Neuronal stem cell (in vitro differentiated cells): ENCODE results near the gene GMDS.

Source experiments
- DNase-seq: peaks from one replicate; pipeline ENCODE4 v3.0.0-alpha.2; 2013; ENCODE audit warnings: low spot score
- H2AFZ ChIP-seq: one replicate; pipeline ENCODE4 v1.6.1; 2013; ENCODE audit warnings: mild to moderate bottlenecking, low read length, inconsistent platforms
- H2AK5ac ChIP-seq: 2 replicates; pipeline ENCODE4 v1.6.1; 2013; ENCODE audit warnings: low read depth, mild to moderate bottlenecking, inconsistent platforms, low read length, moderate library complexity, mixed read lengths
- H2BK120ac ChIP-seq: 2 replicates; pipeline ENCODE4 v1.6.1; 2013; ENCODE audit warnings: low read depth, mild to moderate bottlenecking, inconsistent platforms, low read length, moderate library complexity, mixed read lengths
- H2BK12ac ChIP-seq: one replicate; pipeline ENCODE4 v1.6.1; 2013; ENCODE audit warnings: low read length, inconsistent platforms
- H2BK15ac ChIP-seq: 2 replicates; pipeline ENCODE4 v1.6.1; 2013; ENCODE audit warnings: mild to moderate bottlenecking, low read length, inconsistent platforms, mixed read lengths
- H2BK5ac ChIP-seq: one replicate; pipeline ENCODE4 v1.6.1; 2013; ENCODE audit warnings: inconsistent platforms, mild to moderate bottlenecking, low read length, moderate library complexity
- H3K14ac ChIP-seq: one replicate; pipeline ENCODE4 v1.6.1; 2013; ENCODE audit warnings: low read length, inconsistent platforms
- H3K18ac ChIP-seq: 2 replicates; pipeline ENCODE4 v1.6.1; 2013; ENCODE audit warnings: low read length, inconsistent platforms
- H3K23ac ChIP-seq: 2 replicates; pipeline ENCODE4 v1.6.1; 2013; ENCODE audit warnings: low read depth, mild to moderate bottlenecking, mixed read lengths, low read length, inconsistent platforms; ENCODE audit not compliant: poor library complexity
- H3K27ac ChIP-seq: replicated peaks from 3 replicates; pipeline ENCODE4 v1.5.1; 2013; ENCODE audit warnings: low read length, inconsistent platforms
- H3K27me3 ChIP-seq, 3 experiments: 2 replicates each; pipeline ENCODE4 v1.6.1; 2013; ENCODE audit warnings: low read length in 3 of 3, mild to moderate bottlenecking in 2 of 3, inconsistent platforms in 1 of 3, low read depth in 1 of 3, mixed read lengths in 1 of 3, moderate library complexity in 1 of 3; ENCODE audit not compliant: control insufficient read depth in 3 of 3, insufficient read depth in 3 of 3
- H3K36me3 ChIP-seq, 2 donors: replicated peaks in 1 of 2; 2 replicates each; pipeline ENCODE4 v1.6.1; 2013; ENCODE audit warnings: low read length in 2 of 2; ENCODE audit not compliant: control insufficient read depth in 2 of 2, insufficient read depth in 2 of 2
- H3K4ac ChIP-seq: 2 replicates; pipeline ENCODE4 v1.6.1; 2013; ENCODE audit warnings: inconsistent platforms, mild to moderate bottlenecking, low read length, moderate library complexity
- H3K4me1 ChIP-seq, 2 donors: 1 replicate in 1 of 2; 2 replicates in 1 of 2; pipeline ENCODE4 v1.6.1; 2013; ENCODE audit warnings: low read length in 2 of 2, low read depth in 1 of 2; ENCODE audit not compliant: control insufficient read depth in 2 of 2, insufficient read depth in 1 of 2
- H3K4me2 ChIP-seq: one replicate; pipeline ENCODE4 v1.6.1; 2013; ENCODE audit warnings: mild to moderate bottlenecking, low read length, inconsistent platforms; ENCODE audit not compliant: insufficient read depth, poor library complexity, severe bottlenecking
- H3K4me3 ChIP-seq, 2 donors: 2 replicates each; pipeline ENCODE4 v1.5.1; 2013; ENCODE audit warnings: low read length in 2 of 2, mild to moderate bottlenecking in 2 of 2, inconsistent platforms in 1 of 2, moderate library complexity in 1 of 2
- H3K79me1 ChIP-seq: one replicate; pipeline ENCODE4 v1.6.1; 2013; ENCODE audit warnings: low read depth, mild to moderate bottlenecking, inconsistent platforms, low read length, moderate library complexity
- H3K9ac ChIP-seq: one replicate; pipeline ENCODE4 v1.6.1; 2013; ENCODE audit warnings: mild to moderate bottlenecking, low read depth, low read length, inconsistent platforms; ENCODE audit not compliant: poor library complexity
- H3K9me3 ChIP-seq, 2 donors: replicated peaks in 1 of 2; 2 replicates each; pipeline versions ENCODE3 to v1.6.1; 2013; ENCODE audit warnings: low read length in 2 of 2, mild to moderate bottlenecking in 2 of 2, inconsistent platforms in 1 of 2, low read depth in 1 of 2, mixed read lengths in 1 of 2, moderate library complexity in 1 of 2; ENCODE audit not compliant: control insufficient read depth in 2 of 2, insufficient read depth in 1 of 2
- H4K8ac ChIP-seq: one replicate; pipeline ENCODE4 v1.6.1; 2013; ENCODE audit warnings: low read depth, mild to moderate bottlenecking, inconsistent platforms, low read length, moderate library complexity
- H4K91ac ChIP-seq: one replicate; pipeline ENCODE4 v1.6.1; 2013; ENCODE audit warnings: low read length, low read depth, mild to moderate bottlenecking, inconsistent platforms; ENCODE audit not compliant: poor library complexity
- WGBS, 2 donors: extraction: QIAGEN DNeasy Blood & Tissue Kit; methylation state at CpG; one replicate each; pipeline ENCODE4 v1.1.7; 2013; ENCODE audit warnings: missing lambda C conversion rate in 2 of 2, mixed read lengths in 1 of 2; ENCODE audit not compliant: insufficient read length in 2 of 2, insufficient replicate concordance in 1 of 2; ENCODE audit errors: extremely low coverage in 2 of 2; 5-methylcytosine and 5-hydroxymethylcytosine counted together

Gene GMDS

DNA sequence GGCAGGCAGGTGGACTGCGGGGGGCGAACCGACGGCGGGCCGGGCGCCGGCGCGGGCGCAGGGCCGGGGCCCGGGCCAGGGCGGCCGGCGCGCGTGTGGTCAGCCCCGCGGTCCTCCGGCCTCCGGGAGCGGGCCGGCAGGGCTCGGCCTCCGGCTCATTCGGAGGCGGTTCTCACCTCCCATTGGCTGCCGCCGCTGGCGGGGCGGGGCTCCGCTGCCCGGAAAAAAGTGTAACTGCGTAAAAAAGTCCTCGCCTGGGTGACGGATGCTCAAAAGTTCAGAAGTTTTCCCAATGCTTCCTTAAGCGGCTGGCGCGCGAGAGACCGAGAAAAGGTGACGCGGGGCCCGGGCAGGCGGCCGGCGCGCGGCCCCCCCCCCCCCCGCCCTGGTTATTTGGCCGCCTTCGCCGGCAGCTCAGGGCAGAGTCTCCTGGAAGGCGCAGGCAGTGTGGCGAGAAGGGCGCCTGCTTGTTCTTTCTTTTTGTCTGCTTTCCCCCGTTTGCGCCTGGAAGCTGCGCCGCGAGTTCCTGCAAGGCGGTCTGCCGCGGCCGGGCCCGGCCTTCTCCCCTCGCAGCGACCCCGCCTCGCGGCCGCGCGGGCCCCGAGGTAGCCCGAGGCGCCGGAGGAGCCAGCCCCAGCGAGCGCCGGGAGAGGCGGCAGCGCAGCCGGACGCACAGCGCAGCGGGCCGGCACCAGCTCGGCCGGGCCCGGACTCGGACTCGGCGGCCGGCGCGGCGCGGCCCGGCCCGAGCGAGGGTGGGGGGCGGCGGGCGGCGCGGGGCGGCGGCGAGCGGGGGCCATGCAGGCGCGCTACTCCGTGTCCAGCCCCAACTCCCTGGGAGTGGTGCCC is 635.5 kb downstream of the GMDS start, which contains the start of gene FOXC1:
Gene FOXC1 (plus strand): TSS at position 268 of the 849 bp plus-strand sequence. CDS start 531 bp downstream, at position 799.
- Histone ChIP-seq H2AK5ac (peak within 1 kb of the TSS; percentile 84), H2AFZ (peak within 1 kb of the TSS; percentile 99), H3K4me3 (peak within 1 kb of the TSS; percentile 64 to 81), H3K9ac (peak within 1 kb of the TSS; percentile 70), H3K4ac (no peak within 1 kb of the TSS), H3K79me1 (peaks cover 5% of the 10 kb centered on the region), H3K4me2 (peak within 1 kb of the TSS; percentile 96), H3K9me3 (no peaks in the 10 kb centered on the region), H2BK120ac (no peak within 1 kb of the TSS), H3K14ac (peak within 1 kb of the TSS; percentile 21), H4K8ac (no peak within 1 kb of the TSS), H3K23ac (peak within 1 kb of the TSS; percentile 89), H4K91ac (no peak within 1 kb of the TSS), H3K36me3 (no peaks in the 10 kb centered on the region), H2BK5ac (no peak within 1 kb of the TSS), H3K4me1 (peaks cover 24 to 26% of the 10 kb centered on the region in 2 donors), H2BK15ac (peak within 1 kb of the TSS; percentile 81), H3K18ac (peak within 1 kb of the TSS; percentile 90), H2BK12ac (no peak within 1 kb of the TSS), H3K27me3 (peaks cover 62 to 87% (median 76%) of the 10 kb centered on the region in 3 experiments), H3K27ac (no peak within 1 kb of the TSS)
- no CpG with 5 or more reads among the region's 115 CpGs for WGBS, 2 donors
- DNase-seq = peak; percentile 80

DNA sequence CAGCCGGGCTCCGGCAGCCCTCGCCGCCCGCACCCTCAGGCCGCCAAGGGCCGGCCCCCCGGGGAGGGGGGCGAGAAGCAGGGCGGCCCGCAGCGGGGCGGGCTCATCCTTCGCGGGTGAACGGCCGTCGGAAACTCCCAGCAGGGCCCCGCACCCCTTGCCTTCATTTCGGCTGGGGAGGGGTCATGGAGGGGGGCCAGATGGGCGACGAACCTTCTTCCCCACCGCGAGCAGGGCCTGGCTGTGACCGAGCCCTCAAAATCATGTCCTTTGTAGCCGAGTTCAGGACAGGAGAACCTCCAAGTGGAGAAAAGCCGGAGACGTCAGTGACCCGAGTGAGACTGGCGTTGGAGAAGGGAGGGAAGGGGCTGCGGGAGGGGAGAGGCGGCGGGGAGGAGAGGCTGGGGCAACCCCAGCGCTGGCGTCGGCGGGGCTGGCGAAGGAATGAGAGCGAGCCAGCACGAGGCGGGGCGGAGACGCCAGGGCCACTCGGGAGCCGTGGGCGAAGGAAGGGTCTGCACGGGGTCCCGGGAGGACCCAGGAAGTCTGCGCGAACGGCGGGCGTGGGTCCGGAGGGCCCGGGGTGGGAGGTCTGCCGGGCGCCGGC is 636.3 kb downstream of the GMDS start:
- H3K4me3 ChIP-seq = peak overlapping the region; percentile 64 to 76
- H2AK5ac ChIP-seq = peak overlapping the region; percentile 84
- peaks cover 63 to 85% (median 75%) of the 10 kb centered on the region in 3 experiments for H3K27me3 ChIP-seq
- no peak overlapping the region for H3K14ac ChIP-seq
- no peak overlapping the region for H2BK5ac ChIP-seq
- DNase-seq = no peak
- H3K4ac ChIP-seq = no peak overlapping the region
- H2BK15ac ChIP-seq = no peak overlapping the region
- WGBS, 2 donors = no CpG with 5 or more reads among the region's 58 CpGs
- peak overlapping the region; percentile 96 for H3K4me2 ChIP-seq
- H3K9me3 ChIP-seq = no peaks in the 10 kb centered on the region
- peak overlapping the region; percentile 89 for H3K18ac ChIP-seq
- H3K27ac ChIP-seq = no peak overlapping the region
- H3K79me1 ChIP-seq = peaks cover 3% of the 10 kb centered on the region
- no peak overlapping the region for H4K8ac ChIP-seq
- H3K23ac ChIP-seq = peak overlapping the region; percentile 73
- no peaks in the 10 kb centered on the region for H3K36me3 ChIP-seq
- no peak overlapping the region for H2BK12ac ChIP-seq
- H3K9ac ChIP-seq = peak overlapping the region; percentile 44
- H2BK120ac ChIP-seq = no peak overlapping the region
- peak overlapping the region; percentile 99 for H2AFZ ChIP-seq
- H3K4me1 ChIP-seq = peaks cover 24 to 26% of the 10 kb centered on the region in 2 donors
- no peak overlapping the region for H4K91ac ChIP-seq

DNA sequence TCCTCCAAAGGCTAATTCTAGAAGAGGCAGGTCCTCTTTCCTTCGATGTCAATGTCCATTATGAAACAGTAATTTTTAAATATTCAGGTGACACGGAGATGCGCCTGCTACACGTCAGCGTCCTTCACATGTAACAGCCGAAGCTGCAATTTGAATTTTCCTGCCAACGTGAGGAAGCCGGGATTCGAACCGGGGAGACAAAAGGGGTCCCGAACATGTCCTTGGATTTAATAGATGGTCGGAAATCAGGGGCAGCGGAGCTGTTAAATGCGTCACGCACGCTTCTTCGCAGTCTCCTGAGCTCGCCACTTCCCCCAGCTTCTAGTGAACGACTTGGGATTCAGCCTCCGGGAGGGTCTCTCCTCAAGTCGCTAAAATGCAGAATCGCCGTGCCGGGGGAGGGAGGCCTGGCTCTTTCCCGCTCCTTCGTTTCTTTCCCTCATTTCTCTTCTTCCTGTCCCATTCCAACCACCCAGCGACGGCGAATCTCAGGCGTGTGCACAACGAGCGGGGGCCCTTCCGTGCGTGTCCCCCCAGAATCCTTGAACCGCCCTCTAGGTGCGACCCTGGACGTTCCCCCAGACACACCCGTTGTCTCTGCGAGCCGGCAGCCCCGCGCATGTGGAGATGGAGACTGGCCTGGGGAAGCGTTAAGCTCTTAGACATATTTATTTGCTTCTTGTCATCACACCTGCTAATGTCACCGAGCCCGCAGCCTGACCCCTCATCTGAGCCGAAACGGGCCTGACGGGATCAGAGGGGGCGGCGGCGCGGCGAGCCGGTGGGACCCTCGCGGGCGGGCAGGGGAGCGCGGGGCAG is 637.0 kb downstream of the GMDS start:
- Histone ChIP-seq H4K8ac (no peak overlapping the region), H2BK12ac (no peak overlapping the region), H3K36me3 (no peaks in the 10 kb centered on the region), H4K91ac (peak overlapping the region; percentile 85), H3K23ac (peak overlapping the region; percentile 73), H3K14ac (peak overlapping the region; percentile 8), H2BK15ac (peak overlapping the region; percentile 81), H3K4me2 (peak overlapping the region; percentile 96), H3K27ac (no peak overlapping the region), H2AFZ (peak overlapping the region; percentile 99), H3K9ac (no peak overlapping the region), H3K9me3 (no peaks in the 10 kb centered on the region), H3K27me3 (peaks cover 60 to 80% (median 76%) of the 10 kb centered on the region in 3 experiments), H2AK5ac (peak overlapping the region; percentile 84), H3K4ac (peak overlapping the region; percentile 11), H3K4me3 (peak overlapping the region in 1 of 2 donors; percentile 64), H3K4me1 (peaks cover 23 to 24% of the 10 kb centered on the region in 2 donors), H3K18ac (peak overlapping the region; percentile 71), H2BK120ac (no peak overlapping the region), H2BK5ac (peak overlapping the region; percentile 66), H3K79me1 (peaks cover 3% of the 10 kb centered on the region)
- no CpG with 5 or more reads among the region's 59 CpGs for WGBS, 2 donors
- no peak for DNase-seq
